Measurements from ENCODE around the gene CSMD2. TPM values are rescaled to one million over a fixed set of nuclear protein-coding genes. Genes with fewer than 3 reads are reported as not detected.

Gene CSMD2
- total and polyA plus RNA-seq, 2 donors from 2014 or later = 0.47 TPM; not detected in 1

DNA sequence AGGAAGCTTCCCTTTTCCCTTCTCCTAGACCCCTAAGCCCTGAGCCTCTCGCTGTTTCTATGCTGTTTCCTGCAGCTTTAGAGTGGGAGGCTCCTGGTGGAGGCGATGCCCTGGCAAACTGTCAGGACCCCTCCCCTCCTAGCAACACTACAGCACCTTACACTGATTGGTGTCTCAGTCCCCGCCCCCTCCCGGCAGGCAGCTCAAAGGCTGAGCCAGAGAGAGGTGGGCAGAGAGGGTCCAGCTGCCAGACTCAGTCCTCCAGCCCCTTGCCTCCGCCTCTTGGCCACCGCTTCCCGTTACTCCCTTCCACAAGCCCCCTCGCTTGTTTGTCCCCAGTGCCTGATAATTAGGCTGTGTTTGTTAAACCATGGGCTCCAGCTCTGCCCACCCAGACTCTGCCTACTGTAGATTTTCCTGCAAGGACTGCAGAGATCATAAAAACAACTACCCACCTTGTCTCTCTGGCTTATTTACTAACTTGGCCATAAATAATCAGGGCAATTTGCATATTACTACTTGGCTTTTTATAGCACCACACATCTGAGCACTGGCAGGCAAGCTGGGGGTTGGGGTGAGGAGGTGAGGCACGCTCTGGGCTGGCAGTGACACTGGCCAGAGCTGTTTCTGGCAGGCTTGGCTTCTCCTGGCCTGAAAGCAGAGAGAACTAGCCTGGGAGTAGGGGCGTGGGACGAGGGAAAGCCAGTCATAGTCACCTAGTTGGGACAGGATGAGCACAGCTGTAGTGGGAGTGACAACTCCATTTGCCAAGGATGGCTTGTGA lies 107.5 kb downstream of the CSMD2 start:
- intact Hi-C loops (cut with DNase I) = no loop called here
- FAIRE-seq (no peak), DNase-seq (peak in 4 of 5 donors; percentile 48 to 64 (median 58))
- Histone ChIP-seq H3K4me1 (ENCODE audit: control insufficient read depth in 2 of 3, insufficient read depth in 2 of 3, low read depth in 1 of 3, low read length in 3 of 3) (peaks cover 0 to 2% (median 0%) of the 10 kb centered on the region in 3 donors), H3K4me3 (ENCODE audit: low read length in 3 of 3) (no peak overlapping the region), H3K9me3 (ENCODE audit: control insufficient read depth in 2 of 3, insufficient read depth in 1 of 3, low read length in 3 of 3) (no peaks in the 10 kb centered on the region), H3K9ac (ENCODE audit: low read length in 3 of 3) (no peak overlapping the region), H3K36me3 (ENCODE audit: control insufficient read depth in 2 of 3, insufficient read depth in 3 of 3, low read length in 3 of 3) (no peaks in the 10 kb centered on the region), H3K27ac (ENCODE audit: low read depth in 2 of 2, low read length in 2 of 2) (no peak overlapping the region), H3K27me3 (ENCODE audit: control insufficient read depth, insufficient read depth, low read length) (no peaks in the 10 kb centered on the region)
- TF ChIP-seq, protein P1, sequence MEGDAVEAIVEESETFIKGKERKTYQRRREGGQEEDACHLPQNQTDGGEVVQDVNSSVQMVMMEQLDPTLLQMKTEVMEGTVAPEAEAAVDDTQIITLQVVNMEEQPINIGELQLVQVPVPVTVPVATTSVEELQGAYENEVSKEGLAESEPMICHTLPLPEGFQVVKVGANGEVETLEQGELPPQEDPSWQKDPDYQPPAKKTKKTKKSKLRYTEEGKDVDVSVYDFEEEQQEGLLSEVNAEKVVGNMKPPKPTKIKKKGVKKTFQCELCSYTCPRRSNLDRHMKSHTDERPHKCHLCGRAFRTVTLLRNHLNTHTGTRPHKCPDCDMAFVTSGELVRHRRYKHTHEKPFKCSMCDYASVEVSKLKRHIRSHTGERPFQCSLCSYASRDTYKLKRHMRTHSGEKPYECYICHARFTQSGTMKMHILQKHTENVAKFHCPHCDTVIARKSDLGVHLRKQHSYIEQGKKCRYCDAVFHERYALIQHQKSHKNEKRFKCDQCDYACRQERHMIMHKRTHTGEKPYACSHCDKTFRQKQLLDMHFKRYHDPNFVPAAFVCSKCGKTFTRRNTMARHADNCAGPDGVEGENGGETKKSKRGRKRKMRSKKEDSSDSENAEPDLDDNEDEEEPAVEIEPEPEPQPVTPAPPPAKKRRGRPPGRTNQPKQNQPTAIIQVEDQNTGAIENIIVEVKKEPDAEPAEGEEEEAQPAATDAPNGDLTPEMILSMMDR (IDR thresholded peaks at IDR 0.05; ENCODE audit: borderline replicate concordance, extremely low read depth, insufficient read depth) = no peak

DNA sequence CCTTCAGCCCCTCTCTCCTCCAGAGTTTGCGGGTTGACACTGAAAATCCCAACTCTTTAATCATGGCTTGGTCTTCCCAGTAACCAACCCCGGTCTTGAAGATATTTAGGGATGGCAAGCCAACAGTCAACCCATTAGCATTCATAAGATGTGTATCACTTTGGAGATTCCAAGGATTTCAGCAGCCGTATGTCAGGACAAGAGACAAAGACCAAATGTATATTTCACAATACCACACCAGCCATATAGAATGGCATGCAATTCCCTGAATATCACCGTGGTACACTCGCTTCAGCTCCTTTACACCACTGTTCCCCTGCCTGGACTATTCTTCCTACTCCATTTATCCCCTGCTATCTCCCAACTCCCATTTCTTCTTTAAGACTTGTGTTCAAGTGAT lies 109.2 kb downstream of the CSMD2 start:
- no peaks in the 10 kb centered on the region for H3K27me3 ChIP-seq (ENCODE audit: control insufficient read depth, insufficient read depth, low read length)
- FAIRE-seq = no peak

DNA sequence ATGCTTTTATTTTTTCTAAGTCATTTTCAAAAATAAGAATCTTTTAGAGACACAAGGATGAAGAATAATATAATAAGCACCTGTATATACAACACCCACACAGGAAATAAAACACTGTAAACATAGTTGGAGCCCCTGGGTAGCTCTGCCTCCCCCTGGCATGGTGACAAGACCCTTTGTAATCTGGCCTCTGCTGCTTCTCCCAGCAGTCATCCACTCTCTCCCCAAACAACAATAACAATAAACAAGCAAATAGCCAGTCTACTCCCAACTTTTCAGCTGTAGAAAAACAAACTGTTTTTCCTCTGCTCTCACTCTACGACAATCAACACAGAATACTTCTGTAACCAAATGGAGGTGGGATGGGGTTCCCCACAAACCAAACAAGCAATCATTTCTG lies 110.1 kb downstream of the CSMD2 start:
- Histone ChIP-seq H3K4me3 (ENCODE audit: low read length in 3 of 3) (no peak overlapping the region), H3K36me3 (ENCODE audit: control insufficient read depth in 2 of 3, insufficient read depth in 3 of 3, low read length in 3 of 3) (no peaks in the 10 kb centered on the region), H3K4me1 (ENCODE audit: control insufficient read depth in 2 of 3, insufficient read depth in 2 of 3, low read depth in 1 of 3, low read length in 3 of 3) (no peaks in the 10 kb centered on the region), H3K9me3 (ENCODE audit: control insufficient read depth in 2 of 3, insufficient read depth in 1 of 3, low read length in 3 of 3) (peaks cover 0 to 3% (median 0%) of the 10 kb centered on the region in 3 donors), H3K27ac (ENCODE audit: low read depth in 2 of 2, low read length in 2 of 2) (no peak overlapping the region), H3K9ac (ENCODE audit: low read length in 3 of 3) (no peak overlapping the region), H3K27me3 (ENCODE audit: control insufficient read depth, insufficient read depth, low read length) (no peaks in the 10 kb centered on the region)
- intact Hi-C loops (cut with DNase I) = no loop called here
- TF ChIP-seq, protein P1 (IDR thresholded peaks at IDR 0.05; ENCODE audit: borderline replicate concordance, extremely low read depth, insufficient read depth) = no peak
- no peak for FAIRE-seq
- no peak for DNase-seq

More for the DNA sequence above, 109.2 kb downstream of the CSMD2 start:
- TF ChIP-seq, protein P1 (IDR thresholded peaks at IDR 0.05; ENCODE audit: borderline replicate concordance, extremely low read depth, insufficient read depth) = no peak
- Histone ChIP-seq H3K36me3 (ENCODE audit: control insufficient read depth in 2 of 3, insufficient read depth in 3 of 3, low read length in 3 of 3) (no peaks in the 10 kb centered on the region), H3K9me3 (ENCODE audit: control insufficient read depth in 2 of 3, insufficient read depth in 1 of 3, low read length in 3 of 3) (no peaks in the 10 kb centered on the region), H3K9ac (ENCODE audit: low read length in 3 of 3) (no peak overlapping the region), H3K4me3 (ENCODE audit: low read length in 3 of 3) (no peak overlapping the region), H3K27ac (ENCODE audit: low read depth in 2 of 2, low read length in 2 of 2) (no peak overlapping the region), H3K4me1 (ENCODE audit: control insufficient read depth in 2 of 3, insufficient read depth in 2 of 3, low read depth in 1 of 3, low read length in 3 of 3) (no peaks in the 10 kb centered on the region)
- intact Hi-C loops (cut with DNase I) = no loop called here
- no peak for DNase-seq

All from kidney (tissue), 14 donors.